COLO829 (cell line): ENCODE results near the gene FSTL4.

Experiments
- DNase-seq: peaks from one replicate; pipeline ENCODE4 v3.0.0; 2012; ENCODE audit warnings: low spot score

FSTL4 gene

DNA sequence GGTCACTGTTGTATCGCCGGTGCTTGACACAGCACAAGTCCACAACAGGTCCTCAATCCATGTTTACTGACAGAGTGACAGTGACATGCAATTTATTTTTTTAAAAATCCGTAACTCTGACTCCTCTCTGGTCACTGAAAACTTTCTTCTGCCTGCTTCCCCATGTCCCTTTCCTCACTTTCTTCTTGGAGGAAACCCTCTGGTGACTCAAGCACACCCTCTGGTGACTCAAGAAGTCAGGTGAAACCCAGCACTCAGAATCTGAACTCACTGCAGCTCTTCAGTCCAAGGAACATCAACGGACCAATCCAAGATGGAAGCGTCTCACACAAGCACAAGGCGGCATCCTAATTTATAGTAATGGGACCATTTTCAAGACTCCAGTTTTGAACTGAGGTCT, 245.9 kb downstream of the FSTL4 start:
- no peak for DNase-seq

DNA sequence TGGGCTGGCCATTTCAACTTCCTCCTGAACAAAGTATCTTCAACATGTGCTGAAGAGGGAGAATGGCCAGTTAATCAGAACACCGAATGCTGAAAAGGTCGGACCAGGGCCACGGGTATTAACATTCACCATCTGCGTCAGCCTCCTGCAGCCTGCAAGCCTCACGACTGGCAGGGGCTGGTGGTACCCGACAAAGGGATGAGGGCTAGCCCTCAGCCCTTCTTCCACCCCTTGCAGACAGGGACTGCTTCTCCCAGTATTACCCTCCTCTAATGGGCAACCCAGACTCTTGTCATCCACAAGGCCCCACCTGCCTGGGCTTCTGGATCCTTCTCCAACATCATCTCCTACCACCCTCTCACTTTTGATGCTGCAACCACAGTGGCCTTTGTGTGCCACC, 246.6 kb downstream of the FSTL4 start:
- no peak for DNase-seq

DNA sequence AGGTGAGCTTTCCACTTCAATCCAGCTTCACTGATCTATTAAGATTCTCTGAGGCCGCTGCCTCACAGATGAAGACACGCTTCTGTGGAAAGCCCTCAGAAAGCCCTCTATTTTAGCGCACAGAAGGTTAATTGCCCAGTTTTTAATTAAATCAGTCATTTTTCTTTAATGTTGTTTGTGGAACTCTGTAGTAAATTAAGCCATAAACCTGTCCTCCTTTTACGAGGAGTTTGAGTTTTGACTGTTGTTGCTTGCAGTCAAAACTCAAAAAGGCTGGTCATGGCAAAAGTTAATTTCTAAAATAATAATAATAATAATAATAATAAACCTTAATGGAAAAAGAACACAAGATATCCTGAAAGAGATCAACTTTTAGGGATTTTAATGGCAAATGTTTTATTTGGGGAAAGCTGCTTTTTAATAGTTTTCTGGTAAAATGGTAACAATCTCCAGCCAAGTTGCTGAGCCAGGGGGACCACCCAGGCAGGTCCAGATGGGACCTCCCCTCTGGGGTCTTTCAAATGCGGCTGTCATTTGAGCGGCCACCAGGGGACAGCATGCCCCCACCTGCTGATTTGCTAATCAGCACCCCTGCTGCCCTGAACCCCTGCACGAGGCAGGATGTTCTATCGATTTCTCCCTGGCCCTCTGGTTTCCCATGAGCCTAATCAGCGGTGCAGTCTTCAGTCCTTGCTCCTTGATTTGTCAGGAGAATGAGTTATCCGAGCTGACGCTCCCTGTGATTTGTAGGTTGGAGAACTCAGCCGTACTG, 247.2 kb downstream of the FSTL4 start:
- DNase-seq, result no peak

DNA sequence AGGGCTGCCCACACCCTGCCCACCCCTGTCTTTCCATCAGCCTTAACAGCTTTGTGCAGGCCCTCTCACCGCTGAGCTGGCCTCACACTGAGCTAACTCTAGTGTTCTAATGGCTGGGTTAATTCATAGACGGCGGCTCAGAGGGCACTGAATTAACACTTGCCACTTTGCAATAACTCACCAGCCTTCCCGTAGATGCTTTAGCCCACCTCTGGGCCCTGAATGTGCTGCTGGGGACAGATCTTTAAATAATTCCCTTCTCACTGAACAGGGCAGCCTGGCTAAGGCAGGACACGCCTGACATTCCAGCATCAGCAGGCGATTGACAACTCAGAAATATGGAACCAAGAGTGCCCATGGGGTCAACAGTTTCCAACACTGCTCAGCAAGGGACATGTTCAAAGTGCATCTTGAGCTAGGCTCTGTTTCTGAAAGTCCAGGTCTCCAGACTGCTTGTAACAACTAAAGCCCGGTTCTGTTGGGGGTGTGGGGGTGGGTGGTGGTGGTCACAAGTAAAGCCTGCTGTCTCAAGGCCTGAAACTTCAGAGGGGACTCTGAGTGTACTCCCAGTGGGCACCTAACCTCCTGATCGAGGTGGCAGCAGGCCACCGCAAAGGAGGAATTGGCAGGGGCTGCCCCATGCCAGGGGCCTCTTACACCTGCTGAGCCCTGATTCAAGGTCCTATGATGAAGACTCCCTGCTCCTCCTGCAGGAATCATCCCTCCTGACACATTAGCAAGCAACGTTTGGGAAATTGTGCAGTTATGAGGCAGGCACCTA, 248.3 kb downstream of the FSTL4 start:
- DNase-seq, result no peak

DNA sequence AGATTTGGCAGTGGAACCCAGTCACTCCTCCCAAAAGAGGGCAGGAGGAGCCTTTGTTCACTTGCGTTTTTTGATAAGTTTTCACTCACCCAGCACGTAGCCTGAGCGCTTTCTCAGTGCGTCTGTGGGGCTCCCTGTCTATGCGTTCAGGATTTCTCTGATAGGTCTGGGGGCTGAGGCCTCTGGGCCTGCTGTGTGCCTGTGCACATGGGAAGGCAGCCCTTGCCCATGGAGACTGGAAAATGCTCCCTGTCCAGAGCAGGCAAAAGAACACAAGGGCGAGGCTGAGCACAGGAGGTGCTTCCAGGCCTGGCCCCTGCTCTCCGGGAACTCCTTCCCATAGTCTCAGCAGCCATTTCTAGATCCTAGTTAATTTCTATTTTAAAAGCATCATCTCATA, 249.9 kb downstream of the FSTL4 start:
- DNase-seq, result no peak

DNA sequence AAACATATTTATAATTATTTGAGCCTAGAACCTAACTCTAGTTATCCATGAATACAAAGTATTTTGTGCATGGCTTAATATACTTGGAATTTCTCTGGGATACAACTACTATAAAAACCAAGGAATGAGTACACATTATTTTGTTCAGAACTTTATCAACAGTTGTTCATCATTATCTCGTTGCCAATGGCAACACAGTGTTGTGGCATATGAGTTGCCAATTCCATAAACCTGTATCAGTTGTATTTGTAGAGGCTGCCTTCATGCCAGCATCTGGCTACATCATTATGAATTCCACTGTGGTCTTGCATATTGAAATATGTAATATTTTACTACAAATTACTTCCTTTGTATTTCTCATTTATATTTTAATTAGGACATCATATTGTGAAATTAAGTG, 250.4 kb downstream of the FSTL4 start:
- DNase-seq, result no peak

DNA sequence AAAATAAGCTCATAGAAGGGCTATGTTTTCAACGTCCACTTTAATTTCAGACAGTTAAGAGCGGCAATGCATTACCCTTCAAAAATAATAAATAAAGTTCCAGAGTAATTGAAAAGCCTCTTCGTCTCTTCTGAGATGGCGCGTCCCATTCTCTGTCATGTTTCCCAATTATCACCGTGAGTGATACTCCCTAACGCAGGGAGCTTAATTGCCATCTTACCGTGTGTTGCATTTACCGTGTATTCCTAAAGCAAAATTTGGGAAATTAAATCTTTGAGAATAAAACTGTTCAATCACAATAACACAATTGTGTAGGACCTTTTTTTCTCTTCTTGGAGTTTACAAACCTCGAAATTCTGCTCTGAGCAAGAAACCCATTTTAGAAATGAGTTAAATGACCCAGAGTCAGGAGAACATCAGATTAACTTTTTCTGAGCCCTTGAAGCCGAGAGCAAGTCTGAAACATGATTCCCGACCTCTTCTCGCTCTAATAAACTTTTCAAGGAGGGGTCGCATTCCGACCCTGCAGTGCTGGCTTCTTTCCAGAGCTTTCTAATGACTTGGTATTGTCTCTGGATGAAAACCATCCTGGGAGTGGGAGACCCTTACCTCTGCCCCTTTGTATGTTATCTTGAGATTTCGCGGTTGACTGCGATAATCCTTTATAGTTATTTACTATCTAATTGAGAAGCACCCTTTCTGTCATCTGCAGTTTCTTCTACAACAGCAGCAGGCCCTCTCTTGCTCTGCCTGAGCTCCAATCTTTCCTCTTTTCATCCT, 251.5 kb downstream of the FSTL4 start:
- no peak for DNase-seq

DNA sequence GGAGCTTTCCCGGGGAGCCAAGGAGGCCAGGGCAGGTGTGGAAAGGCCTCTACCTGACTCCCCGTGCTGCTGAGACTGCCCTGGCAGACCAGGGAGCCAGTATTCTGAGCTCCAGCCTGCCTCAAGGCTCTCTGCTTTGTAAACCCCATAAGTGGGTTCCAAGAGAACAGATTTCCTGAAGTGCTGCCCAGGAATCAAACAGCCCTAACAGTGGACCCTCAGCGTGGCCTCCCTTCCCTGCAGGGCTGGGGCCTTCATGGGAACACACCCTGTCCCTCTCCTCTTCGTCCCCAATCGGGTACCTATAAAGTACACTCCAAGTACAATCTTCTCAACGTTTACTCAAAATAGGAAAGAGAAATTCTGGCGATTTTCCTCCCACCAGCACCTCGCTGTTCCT, 252.5 kb downstream of the FSTL4 start:
- DNase-seq, result no peak

DNA sequence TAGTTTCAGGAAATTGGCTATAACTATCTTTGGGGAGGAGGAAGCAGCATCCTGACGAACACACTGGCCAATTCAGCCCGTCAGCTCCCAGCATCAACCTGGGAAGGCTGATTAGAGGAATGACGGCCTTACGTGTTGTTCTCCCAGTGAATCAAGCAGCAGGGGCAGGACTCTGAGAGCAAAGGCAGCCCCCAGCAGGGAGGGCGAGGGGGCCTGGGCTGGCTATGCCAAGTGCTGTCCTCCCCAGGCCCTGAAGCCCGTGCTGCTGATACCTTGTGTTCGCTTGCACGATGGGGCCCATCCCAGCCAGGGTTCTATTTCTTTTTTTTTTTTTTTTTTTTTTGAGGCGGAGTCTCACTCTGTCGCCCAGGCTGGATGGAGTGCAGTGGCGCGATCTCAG, 254.1 kb downstream of the FSTL4 start:
- no peak for DNase-seq

DNA sequence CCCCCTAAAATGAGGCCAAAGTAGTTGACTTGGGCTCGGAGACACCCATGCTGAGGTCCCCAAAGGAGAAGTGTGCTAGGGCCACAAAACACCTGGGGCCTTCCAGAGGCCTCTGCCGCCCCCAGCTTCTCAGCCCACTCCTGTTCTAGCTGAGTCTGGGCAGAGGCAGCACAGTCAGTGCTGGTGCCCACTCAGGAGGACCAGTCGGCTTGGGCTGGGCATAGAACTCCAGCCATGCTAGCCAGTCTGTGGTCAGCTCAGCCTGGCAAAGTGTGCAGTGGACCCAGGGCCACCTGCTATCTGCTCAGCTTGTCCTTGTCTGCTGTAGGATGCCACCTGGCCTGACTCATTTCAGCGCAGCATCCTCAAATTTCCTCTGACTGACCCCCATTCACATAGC, 254.6 kb downstream of the FSTL4 start:
- DNase-seq, result no peak

DNA sequence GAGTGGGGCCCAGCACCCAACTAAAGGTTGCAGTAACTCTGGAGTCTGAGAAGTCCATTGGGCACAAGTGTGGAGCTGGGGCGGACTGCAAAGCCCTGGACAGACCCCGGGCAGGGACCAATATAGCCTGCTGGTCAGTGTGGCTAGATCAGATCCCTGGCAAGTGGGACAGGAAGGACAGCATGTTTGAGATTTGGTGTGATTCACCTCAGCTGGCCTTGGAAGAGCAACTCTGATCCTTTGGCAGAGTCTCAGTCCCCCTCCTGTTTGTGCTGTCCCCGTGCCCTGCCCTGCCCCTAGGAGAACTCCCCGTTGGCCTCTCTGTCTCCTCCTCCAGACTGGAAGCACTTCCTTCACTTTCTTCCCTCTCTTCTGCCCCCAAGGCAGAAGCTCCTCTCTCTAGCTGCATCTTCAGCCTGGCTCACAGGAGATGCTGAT, 255.3 kb downstream of the FSTL4 start:
- no peak for DNase-seq

DNA sequence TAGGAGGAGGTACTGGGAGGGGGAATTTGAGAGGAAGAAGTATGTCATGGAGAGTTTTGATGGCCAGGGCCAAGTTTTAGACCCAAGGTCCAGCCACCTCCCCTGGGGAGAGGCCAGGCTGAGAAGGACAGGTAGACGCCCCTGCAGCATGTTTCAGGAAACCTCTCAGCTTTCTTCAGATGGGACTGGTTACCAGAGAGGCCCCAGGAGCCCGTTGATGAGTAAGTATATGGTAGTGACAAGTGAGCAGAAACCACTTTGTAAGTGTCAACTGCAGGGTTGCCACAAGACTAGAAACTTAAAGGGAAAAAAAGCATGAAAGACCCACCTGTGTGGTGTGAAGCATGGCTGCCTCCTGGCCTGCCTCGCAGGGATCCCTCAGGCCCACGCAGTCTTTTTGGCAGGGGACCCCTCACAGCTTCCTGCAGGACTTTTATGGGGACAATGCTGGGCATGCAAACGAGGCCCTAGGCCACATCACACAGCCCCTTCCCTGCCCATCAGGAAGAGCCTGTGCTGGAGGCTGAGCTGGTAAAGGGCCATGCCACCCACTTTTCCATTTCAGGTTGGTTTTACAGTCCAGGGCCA, 255.9 kb downstream of the FSTL4 start:
- no peak for DNase-seq

DNA sequence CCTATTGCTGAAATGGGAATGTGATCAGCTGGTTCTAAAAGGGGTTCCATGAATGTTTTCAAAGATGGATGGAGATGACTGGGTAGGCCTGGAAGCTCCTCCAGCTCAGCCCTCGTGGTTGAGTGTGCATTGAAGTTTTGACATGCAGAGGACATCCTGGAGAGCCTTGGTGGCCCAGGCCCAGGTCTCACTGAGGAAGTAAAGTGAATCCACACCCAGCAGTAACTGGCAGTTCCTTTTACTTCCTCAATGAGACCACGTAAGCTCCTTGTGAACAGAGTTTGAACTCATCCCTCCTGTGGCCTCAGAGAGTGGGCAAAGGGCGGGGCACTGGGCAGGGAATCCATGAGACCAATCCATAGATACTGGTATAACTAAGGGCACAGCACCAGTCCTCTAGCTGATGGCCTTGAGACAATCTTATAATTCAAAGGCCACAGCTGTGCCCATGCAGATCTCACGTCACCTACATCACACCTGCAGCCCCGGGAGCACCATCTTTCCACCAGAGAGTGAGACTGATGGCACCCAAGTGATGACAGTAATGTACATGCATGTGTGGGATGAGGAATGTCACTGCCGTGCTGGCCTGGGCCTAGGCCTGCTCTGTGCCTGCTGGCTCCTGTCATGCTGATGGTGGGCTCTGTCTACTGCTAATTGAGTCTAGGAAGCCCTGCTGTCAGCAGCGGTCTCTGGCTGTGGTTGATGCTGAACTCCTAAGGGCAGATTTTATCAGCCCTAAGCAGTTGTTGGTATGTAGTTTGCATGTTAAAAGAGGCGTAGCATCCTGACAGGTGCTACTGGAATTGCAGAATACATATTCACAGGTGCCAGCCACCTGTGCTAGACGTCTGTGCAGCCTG, 257.8 kb downstream of the FSTL4 start:
- no peak for DNase-seq

DNA sequence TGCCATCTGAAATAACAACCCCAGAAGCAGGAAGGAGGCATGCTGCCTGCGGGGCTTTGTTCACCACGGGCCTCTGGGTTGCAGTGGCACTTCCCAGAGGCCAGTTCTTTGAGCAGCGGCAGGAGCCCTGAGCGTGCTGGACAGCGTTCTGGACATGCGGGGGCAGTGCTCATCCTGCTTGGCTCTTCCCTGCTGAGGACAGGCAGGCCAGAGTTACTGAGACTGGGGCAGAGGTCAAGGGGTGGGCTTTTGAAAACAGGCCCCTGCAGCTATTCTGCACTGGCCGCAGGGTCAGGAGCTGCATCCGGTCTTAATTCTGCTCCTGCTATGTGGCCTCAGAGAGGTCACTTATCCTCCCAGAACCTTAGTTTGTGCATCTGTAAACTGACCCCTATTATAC, 258.6 kb downstream of the FSTL4 start:
- DNase-seq, result no peak

DNA sequence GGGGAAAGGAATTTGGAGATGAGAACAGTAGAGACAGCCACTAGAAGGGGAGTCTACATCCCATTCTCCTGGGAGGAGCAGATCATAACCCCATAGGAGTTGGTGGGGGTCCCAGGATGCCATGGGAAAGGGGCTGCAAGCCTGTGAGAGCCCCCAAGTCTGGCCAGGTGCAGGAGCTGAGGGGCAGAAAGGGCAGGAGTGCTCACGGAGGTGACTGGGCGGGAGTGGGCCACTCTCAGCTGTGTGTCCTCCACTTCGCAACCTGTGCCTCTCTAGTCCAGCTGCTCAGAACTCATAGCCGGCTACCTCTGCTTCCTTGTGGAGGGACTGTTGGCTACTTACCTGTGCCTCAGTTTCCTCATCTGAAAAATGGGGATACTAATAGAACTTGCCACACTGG, 263.9 kb downstream of the FSTL4 start:
- no peak for DNase-seq

DNA sequence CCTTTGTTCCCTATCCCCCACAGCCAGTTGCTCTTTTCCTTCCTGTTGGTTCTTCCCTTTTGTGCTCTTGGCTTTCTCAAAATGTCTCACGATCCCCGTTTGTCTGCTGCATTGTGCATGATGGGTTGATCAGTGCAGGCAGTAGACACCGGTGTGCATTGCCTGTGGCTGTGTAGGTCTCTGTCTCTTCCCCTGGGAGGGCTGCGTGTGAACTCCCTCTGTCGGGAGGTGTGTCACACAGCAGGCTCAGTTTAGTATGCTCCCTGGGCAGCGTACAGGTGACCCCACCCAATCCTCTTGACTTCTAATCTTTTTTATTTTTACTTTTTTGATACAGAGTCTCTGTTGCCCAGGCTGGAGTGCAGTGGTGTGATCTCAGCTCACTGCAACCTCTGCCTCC, 265.3 kb downstream of the FSTL4 start:
- no peak for DNase-seq

DNA sequence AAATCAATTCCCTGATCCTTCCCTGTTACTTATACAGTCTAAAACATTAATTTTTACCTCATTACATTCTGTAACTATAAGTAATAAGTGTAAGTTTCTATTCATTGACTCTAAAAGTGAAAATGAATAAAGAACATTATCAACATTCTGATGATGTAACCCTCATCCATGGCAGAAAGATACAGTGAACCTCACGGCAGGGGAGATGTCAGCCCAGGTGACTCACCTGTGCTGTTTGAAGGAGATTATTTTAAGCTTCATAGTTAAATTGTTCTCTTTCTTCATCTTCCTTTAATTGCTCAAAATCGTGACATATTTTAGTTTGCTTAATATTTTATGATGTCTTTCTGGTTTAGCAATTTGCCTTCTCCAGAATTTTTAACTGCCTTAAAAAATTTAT, 268.1 kb downstream of the FSTL4 start:
- DNase-seq, result no peak

DNA sequence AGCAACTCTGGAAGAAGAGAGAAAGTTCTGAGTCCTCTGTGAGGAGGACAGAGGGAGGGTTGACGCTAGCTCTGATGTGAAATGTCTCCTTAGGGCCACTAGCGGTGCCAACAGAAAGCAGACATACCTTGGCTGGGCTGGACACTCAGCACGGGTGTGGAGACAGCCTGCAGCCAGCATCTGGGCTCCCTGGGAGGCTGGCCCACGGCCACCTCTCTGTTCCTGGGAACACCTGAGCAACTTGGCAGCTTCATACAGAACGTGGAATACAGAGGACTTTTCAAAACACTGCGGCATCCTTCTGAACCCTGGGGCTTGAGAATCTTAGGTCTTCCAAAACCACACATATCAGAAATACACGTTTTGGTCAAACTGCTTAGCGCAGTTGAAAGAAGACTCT, 269.1 kb downstream of the FSTL4 start:
- DNase-seq, result no peak

DNA sequence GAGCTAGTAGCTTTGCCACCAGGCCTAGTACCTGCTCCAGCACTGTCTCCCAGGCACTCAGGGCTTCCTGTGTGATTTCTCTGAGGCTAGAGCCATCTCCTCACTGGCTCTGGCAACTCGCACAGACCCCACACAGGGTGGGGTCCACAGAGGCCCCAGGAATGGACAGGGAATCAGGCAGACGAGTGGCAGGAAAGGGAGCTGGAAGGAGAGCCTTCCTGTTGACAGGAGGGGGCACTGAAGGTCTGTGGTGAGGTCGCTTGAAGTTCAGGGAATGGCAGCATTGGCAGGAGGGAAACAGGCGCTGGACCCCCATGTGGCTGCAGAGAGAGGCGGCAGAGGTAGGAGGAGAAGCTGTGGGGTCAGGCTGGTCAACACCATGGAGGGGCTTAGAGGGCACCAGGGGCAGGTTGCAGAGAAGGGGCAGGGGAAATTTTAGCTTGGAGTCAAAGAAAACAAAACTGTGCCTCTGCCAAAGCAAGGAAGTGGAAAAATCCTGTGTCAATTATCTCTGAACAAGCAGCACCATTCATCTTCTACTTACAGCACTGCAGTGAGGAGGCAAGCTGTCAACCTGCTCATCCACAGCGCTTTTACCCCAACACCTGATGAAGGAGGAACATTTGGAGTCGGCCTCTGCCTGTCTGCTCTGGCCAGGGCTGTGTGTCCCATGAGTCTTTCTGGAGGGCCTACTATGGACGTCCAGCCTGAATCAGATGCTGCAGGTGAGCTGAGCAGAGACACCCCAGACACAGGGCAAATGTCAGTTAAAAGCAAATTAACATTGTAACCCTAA, 270.2 kb downstream of the FSTL4 start:
- no peak for DNase-seq

DNA sequence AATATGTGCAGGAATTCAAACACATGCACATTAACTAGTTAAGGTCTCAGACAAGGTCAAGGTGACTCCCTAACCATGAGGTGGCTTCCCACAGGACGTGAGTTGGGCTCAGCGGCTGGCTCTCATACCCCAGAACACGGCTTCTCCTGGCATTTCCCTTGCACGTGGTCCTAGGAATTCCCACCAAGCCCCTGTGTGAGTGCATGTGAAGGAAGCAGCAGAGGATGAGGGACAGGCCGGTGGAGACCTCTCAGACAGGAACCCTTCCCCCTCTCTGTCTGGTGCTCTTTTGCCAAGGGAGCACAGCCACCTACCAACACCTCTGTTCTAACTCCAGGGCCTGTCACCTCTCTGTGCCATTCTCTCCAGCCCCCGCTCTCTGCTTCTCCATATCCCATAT, 271.0 kb downstream of the FSTL4 start:
- DNase-seq, result no peak

DNA sequence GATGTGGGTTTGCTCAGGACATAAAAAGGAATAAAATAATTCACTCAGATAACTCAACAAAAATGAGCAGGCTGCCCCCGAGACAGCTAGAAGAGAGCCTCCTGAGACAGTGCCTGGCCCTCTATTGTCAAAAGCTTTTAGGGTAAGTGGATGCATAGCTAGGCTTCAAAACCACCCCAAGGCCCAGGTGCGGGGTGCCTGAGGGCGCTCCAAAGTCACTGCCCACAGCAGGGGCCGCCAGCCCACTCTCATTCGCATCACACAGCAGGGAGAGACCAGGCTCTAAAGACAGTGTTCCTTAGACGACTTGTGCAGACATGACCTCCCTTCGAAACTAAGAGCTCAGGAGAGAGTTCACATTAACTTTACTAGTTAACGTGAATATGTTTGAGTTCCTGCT, 271.5 kb downstream of the FSTL4 start:
- DNase-seq, result no peak
